ENCODE data around the gene ZMYM2.
"Not testable (repeated sequence)": the region's sequence is repeated elsewhere in the genome, so short reads cannot be mapped to it uniquely, and the experiment has no call there.

Gene ZMYM2

GRCh38 chr13:19958155-19959111 lies at the start of gene ZMYM2:
Gene ZMYM2, plus strand, starts transcription at chr13:19958727. Its CDS starts 34,346 bp downstream, at chr13:19993073.
- peak; percentile 90 for DNase-seq

- DNase-seq = no peak
These were observed 48.0 kb upstream of the ZMYM2 start for GRCh38 chr13:19910336-19911072.

GRCh38 chr13:19927117-19927748 lies 31.3 kb upstream of the ZMYM2 start:
- DNase-seq = peak; percentile 4 to 5

GRCh38 chr13:19940106-19940505 lies 18.4 kb upstream of the ZMYM2 start:
- DNase-seq = no peak

- DNase-seq = no peak
These were observed 8.2 kb upstream of the ZMYM2 start for GRCh38 chr13:19950374-19950773.

GRCh38 chr13:19952850-19953249 lies 5.7 kb upstream of the ZMYM2 start:
- DNase-seq = no peak

- no peak for DNase-seq
These were observed 2.5 kb upstream of the ZMYM2 start for GRCh38 chr13:19955873-19956559.

- peak; percentile 69 to 78 for DNase-seq
These were observed 990 bp upstream of the ZMYM2 start for GRCh38 chr13:19957320-19958154.

- peak; percentile 4 to 24 for DNase-seq
These were observed 759 bp downstream of the ZMYM2 start for GRCh38 chr13:19959141-19959830.

GRCh38 chr13:19959831-19960652 lies 1.5 kb downstream of the ZMYM2 start:
- peak; percentile 93 to 94 for DNase-seq

- no peak for DNase-seq
These were observed 2.1 kb downstream of the ZMYM2 start for GRCh38 chr13:19960653-19960976.

GRCh38 chr13:19961489-19961888 lies 3.0 kb downstream of the ZMYM2 start:
- DNase-seq = no peak

GRCh38 chr13:19961924-19962323 lies 3.4 kb downstream of the ZMYM2 start:
- no peak for DNase-seq

- DNase-seq = no peak
These were observed 4.4 kb downstream of the ZMYM2 start for GRCh38 chr13:19962894-19963293.

GRCh38 chr13:19967621-19968020 lies 9.1 kb downstream of the ZMYM2 start:
- DNase-seq = no peak

- DNase-seq = not testable (repeated sequence)
These were observed 16.0 kb downstream of the ZMYM2 start for GRCh38 chr13:19974498-19975009.

- no peak for DNase-seq
These were observed 20.4 kb downstream of the ZMYM2 start for GRCh38 chr13:19978831-19979437.

- DNase-seq = no peak
These were observed 23.2 kb downstream of the ZMYM2 start for GRCh38 chr13:19981685-19982238.

- DNase-seq = no peak
These were observed 24.0 kb downstream of the ZMYM2 start for GRCh38 chr13:19982447-19983043.
